Left lung (tissue), 10 donors: ENCODE results near the gene WDPCP. TPM values are rescaled to one million over a fixed set of nuclear protein-coding genes. Genes with fewer than 3 reads are reported as not detected.
"Not testable (repeated sequence)": the region's sequence is repeated elsewhere in the genome, so short reads cannot be mapped to it uniquely, and the experiment has no call there.

ENCODE experiments used
- ATAC-seq: fragments of 200-7000 bp; cut with Tn5 transposase; one replicate; pipeline ENCODE4 v1.9.1; 2020; ENCODE audit warnings: moderate library complexity
- DNase-seq, 4 donors: peaks; one replicate each; pipeline ENCODE4 v3.0.0-alpha.2; 2013 to 2020
- H3K27ac ChIP-seq, 2 donors: fragments of 200-600 bp; sonication (generic) in 1 of 2; one replicate each; pipeline versions ENCODE4 v1.5.0 to v1.8.0; 2020 to 2021
- H3K27me3 ChIP-seq, 2 donors: fragments of 200-600 bp; sonication (generic) in 1 of 2; one replicate each; pipeline versions ENCODE4 v1.5.0 to v1.8.0; 2020 to 2021
- H3K36me3 ChIP-seq, 2 donors: fragments of 200-600 bp; sonication (generic) in 1 of 2; one replicate each; pipeline versions ENCODE4 v1.5.0 to v1.8.0; 2020 to 2021
- H3K4me1 ChIP-seq, 2 donors: fragments of 200-600 bp; one replicate each; pipeline ENCODE4 v1.8.0; 2021
- H3K4me3 ChIP-seq, 2 donors: fragments of 200-600 bp; sonication (generic) in 1 of 2; one replicate each; pipeline versions ENCODE4 v1.5.0 to v1.8.0; 2020 to 2021; ENCODE audit warnings: mild to moderate bottlenecking in 1 of 2
- H3K9me3 ChIP-seq, 2 donors: fragments of 200-600 bp; sonication (generic) in 1 of 2; one replicate each; pipeline versions ENCODE4 v1.5.0 to v1.8.0; 2020 to 2021
- CTCF ChIP-seq, 2 donors: fragments of 200-600 bp; sonication (generic) in 1 of 2; IDR thresholded peaks; one replicate each; pipeline versions ENCODE4 v1.5.0 to v1.8.0; 2021; ENCODE audit warnings: antibody characterized with exemption in 2 of 2
- intact Hi-C, 2 donors: fragments of 100-400 bp; cut with DNase I; formaldehyde crosslinking; loops; one replicate each; pipeline versions ENCODE4 v1.11.2 to v1.14.2; 2022
- polyA plus RNA-seq, 6 donors: library from polyadenylated mRNA; unstranded; fragments of 120-200 nt; gene quantifications; one replicate each; pipeline ENCODE4 v1.2.1, GENCODE V29; 2013; ENCODE audit not compliant: insufficient read length in 6 of 6
- total RNA-seq, 2 donors: library from RNA; stranded (reverse); fragmentation: NEBNext Ultra II Directional; extraction: Animal tissue kit (Norgen Biotek cat#: 25700); gene quantifications; one replicate each; pipeline ENCODE4 v1.2.1, GENCODE V29; 2021
- donor health status: DM: no; HTN: yes; CAD: no.
- donor health status: DM: no; HTN: no; CAD: no.

The WDPCP gene
- total and polyA plus RNA-seq, 8 donors: 9.0 to 17.5 (median 14.4) TPM

- Histone ChIP-seq H3K9me3 (no peaks in the 10 kb centered on the region), H3K4me3 (no peak overlapping the region), H3K27me3 (no peaks in the 10 kb centered on the region), H3K4me1 (peaks cover 4 to 18% of the 10 kb centered on the region in 2 donors), H3K27ac (no peak overlapping the region), H3K36me3 (no peaks in the 10 kb centered on the region)
- TF ChIP-seq CTCF (IDR thresholded peaks at IDR 0.05): no peak
- no peak for DNase-seq
- intact Hi-C loops: no loop called here
- no peak for ATAC-seq
Observed at GRCh38 chr2:63582873-63583272, 5.4 kb downstream of the WDPCP start.

- TF ChIP-seq CTCF (IDR thresholded peaks at IDR 0.05): no peak
- DNase-seq (no peak), ATAC-seq (peak; percentile 65)
- peaks cover 0 to 5% of the 10 kb centered on the region in 2 donors for H3K4me1 ChIP-seq
- intact Hi-C loops: no loop called here
- H3K27ac ChIP-seq: peak overlapping the region in 1 of 2 donors; percentile 5
- H3K4me3 ChIP-seq: no peak overlapping the region
- no peaks in the 10 kb centered on the region for H3K27me3 ChIP-seq
- H3K36me3 ChIP-seq: no peaks in the 10 kb centered on the region
- no peaks in the 10 kb centered on the region for H3K9me3 ChIP-seq
Observed at GRCh38 chr2:63581298-63581961, 6.8 kb downstream of the WDPCP start.

- no peak for TF ChIP-seq CTCF (IDR thresholded peaks at IDR 0.05)
- intact Hi-C loops: no loop called here
- H3K4me3 ChIP-seq: no peak overlapping the region
Observed at GRCh38 chr2:63580651-63581297, 7.5 kb downstream of the WDPCP start.

GRCh38 chr2:63578767-63579166 lies 9.5 kb downstream of the WDPCP start:
- intact Hi-C loops: no loop called here
- DNase-seq (no peak), ATAC-seq (no peak)
- peaks cover 0 to 6% of the 10 kb centered on the region in 2 donors for H3K9me3 ChIP-seq
- H3K27ac ChIP-seq: no peak overlapping the region
- no peaks in the 10 kb centered on the region for H3K36me3 ChIP-seq
- no peak overlapping the region for H3K4me3 ChIP-seq
- no peaks in the 10 kb centered on the region for H3K27me3 ChIP-seq
- H3K4me1 ChIP-seq: peaks cover 0 to 5% of the 10 kb centered on the region in 2 donors
- TF ChIP-seq CTCF (IDR thresholded peaks at IDR 0.05): no peak

More at GRCh38 chr2:63580651-63581297, 7.5 kb downstream of the WDPCP start:
- no peaks in the 10 kb centered on the region for H3K9me3 ChIP-seq
- H3K27me3 ChIP-seq: no peaks in the 10 kb centered on the region
- ATAC-seq: no peak
- H3K36me3 ChIP-seq: no peaks in the 10 kb centered on the region
- H3K4me1 ChIP-seq: peaks cover 0 to 5% of the 10 kb centered on the region in 2 donors
- no peak for DNase-seq
- peak overlapping the region in 1 of 2 donors; percentile 5 for H3K27ac ChIP-seq

GRCh38 chr2:63576546-63576945 lies 11.7 kb downstream of the WDPCP start:
- H3K4me1 ChIP-seq: peaks cover 0 to 5% of the 10 kb centered on the region in 2 donors
- peaks cover 0 to 9% of the 10 kb centered on the region in 2 donors for H3K9me3 ChIP-seq
- no peak for TF ChIP-seq CTCF (IDR thresholded peaks at IDR 0.05)
- ATAC-seq (no peak), DNase-seq (no peak)
- no peak overlapping the region for H3K4me3 ChIP-seq
- intact Hi-C loops: no loop called here
- no peak overlapping the region for H3K27ac ChIP-seq
- H3K36me3 ChIP-seq: no peaks in the 10 kb centered on the region
- H3K27me3 ChIP-seq: no peaks in the 10 kb centered on the region

GRCh38 chr2:63573726-63574345 lies 14.4 kb downstream of the WDPCP start:
- DNase-seq, H3K4me3 ChIP-seq, H3K27me3 ChIP-seq, ATAC-seq, intact Hi-C loops, H3K36me3 ChIP-seq, H3K27ac ChIP-seq, H3K4me1 ChIP-seq: not testable (repeated sequence)
- H3K9me3 ChIP-seq: peaks cover 0 to 19% of the 10 kb centered on the region in 2 donors

- DNase-seq, H3K4me3 ChIP-seq, H3K4me1 ChIP-seq, ATAC-seq, H3K27me3 ChIP-seq, intact Hi-C loops, H3K36me3 ChIP-seq, H3K27ac ChIP-seq: not testable (repeated sequence)
- peaks cover 0 to 27% of the 10 kb centered on the region in 2 donors for H3K9me3 ChIP-seq
Observed at GRCh38 chr2:63573026-63573425, 15.3 kb downstream of the WDPCP start.
